Measurements from ENCODE around the gene MEIS3.
"Not testable (repeated sequence)": the region's sequence is repeated elsewhere in the genome, so short reads cannot be mapped to it uniquely, and the experiment has no call there.

Gene MEIS3

DNA sequence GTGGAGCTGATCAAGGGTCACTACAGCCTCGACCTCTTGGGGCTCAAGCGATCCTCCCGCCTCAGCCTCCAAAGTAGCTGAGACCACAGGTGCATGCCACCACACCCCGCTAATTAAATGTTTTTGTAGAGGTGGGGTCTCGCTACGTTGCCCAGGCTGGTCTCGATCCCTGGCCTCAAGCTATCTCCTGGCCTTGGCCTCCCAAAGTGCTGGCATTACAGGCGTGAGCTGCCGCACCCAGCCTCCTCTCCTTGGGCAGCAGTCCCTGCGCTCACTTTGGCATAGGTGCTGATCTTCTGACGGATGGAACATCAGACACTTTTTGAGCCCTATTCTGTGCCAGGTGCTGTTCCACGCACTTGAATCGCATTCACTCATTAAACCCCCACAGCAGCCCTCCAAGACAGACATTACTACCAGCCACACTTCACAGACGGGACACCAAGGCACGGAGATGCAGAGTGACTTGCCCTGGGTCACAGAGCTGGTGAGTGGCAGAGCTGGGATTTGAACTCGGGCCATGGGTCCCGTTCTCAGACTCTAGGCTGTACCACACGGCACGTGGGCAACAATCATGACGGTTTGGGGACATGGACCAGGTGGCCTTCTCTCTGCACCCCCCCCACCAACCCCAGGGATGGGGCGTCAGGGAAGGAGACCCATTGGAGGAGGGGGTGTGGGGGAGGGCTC lies 3.2 kb downstream of the MEIS3 start:
- no peak for DNase-seq (ENCODE audit: low read depth)

DNA sequence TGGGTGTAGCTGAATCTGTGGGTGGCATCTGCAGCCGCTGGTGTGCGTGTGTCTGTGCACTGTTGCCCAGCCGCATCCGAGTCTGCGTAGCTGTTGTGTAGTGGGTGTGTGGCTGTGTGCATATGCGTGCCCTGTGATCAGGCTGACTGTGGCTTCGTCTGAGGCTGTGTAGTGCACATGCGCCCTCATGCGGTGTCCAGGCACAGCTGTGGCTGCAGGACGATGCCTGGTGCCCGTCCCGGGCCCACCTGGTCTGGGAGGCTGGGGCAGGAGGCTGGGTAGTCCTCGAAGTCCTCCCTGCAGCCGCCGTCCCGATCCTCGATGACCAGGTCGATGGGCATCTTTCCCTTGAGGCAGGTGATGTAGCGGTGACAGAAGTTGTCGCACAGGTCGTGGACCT lies 4.9 kb downstream of the MEIS3 start:
- DNase-seq (ENCODE audit: low read depth) = no peak

DNA sequence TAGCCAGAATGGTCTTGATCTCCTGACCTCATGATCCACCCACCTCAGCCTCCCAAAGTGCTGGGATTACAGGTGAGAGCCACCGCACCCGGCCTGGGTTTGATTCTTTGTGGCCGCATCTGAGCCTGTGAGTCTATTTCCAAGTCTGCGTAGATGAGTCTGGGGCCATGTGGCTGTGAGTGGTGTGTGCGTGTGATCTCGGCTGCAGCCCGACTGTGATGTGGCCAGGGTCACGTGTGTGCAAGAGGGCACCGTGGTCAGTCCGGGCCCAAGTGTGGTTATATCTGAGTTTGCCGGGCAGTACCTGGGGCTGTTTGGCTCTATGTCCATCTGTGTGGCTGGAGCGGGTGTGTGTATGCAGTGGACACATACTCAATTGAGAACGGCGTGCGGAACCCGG lies 5.4 kb downstream of the MEIS3 start:
- no peak for DNase-seq (ENCODE audit: low read depth)

DNA sequence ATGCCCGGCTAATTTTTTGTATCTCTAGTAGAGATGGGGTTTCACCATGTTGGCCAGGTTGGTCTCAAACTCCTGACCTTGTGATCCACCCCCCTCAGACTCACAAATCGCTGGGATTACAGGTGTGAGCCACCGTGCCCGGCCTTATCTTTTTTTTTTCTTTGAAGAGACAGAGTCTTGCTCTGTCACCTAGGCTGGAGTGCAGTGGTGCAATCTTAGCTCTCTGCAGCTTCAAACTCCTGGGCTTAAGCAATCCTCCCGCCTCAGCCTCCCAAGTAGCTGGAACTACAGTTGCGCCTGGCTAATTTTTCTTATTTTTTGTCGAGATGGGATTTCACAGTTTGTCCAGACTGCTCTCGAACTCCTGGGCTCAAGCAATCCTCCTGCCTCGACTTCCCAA lies 7.6 kb downstream of the MEIS3 start:
- DNase-seq (ENCODE audit: low read depth) = not testable (repeated sequence)

DNA sequence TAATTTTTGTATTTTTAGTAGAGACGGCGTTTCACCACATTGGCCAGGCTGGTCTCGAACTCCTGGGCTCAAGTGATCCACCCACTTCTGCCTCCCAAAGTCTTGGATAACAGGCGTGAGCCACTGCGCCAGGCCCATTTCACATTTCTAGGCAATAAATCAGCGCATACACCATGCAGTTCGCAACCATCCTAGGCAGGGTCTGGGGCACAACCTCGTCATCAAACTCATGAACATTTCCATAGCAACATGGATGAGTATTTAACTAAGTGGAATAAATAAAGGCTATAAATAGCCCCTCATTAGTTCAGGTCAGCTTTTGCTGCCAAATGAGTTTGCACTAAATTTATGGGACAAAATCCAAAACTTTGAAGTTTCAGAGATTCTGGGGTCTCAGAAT lies 8.2 kb downstream of the MEIS3 start:
- DNase-seq (ENCODE audit: low read depth) = no peak

DNA sequence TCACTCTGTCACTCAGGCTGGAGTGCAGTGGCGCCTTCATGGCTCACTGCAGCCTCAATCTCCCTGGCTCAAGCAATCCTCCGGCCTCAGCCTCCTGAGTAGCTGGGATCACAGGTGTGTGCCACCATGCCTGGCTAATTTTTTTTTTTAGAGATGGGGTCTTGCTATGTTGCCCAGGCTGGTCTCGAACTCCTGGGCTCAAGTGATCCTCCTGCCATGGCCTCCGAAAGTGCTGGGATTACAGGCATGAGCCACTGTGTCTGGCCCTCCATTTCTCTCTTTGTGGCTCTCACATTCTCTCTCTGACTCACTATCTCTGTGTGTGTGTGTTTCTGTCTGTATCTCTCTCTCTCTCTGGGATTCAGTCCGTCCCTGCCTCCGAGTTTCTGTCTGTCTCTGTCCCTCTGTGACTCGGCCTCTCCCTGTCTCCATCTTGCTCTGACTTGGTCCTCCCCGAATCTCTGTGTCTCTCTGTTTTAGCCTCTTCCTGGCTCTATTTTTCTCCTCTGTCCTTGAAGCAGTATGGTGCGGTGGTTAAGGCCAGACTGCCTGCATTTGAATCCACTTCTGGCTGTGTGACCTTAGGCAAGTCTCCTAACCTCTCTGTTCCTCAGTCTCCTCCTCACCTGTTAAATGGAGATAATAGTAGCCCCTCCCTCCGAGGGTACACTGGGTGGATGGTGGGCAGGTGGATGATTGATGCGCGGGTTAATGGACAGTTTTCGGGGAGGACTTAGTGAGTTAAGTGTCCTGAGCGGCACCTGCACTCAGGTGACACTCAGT lies 11.0 kb downstream of the MEIS3 start:
- DNase-seq (ENCODE audit: low read depth) = no peak

DNA sequence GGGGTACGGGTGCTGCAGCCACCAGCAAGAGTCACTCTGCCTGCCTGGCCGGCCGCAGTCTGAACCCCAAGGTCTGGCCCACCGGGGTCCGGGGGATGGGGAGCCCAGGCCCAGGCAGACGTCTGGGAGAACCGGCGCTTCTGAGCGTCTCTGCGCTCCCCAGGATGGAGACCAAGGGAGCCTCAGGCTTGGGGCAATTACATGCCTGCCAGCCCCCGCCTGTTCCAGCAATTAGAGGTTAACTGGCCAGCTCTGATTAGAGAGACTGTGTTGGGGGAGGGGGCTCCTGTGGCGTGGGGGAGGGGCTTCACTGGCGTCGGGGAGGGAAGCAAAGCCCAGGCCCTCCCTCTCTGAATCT lies 11.9 kb downstream of the MEIS3 start:
- DNase-seq (ENCODE audit: low read depth) = no peak

DNA sequence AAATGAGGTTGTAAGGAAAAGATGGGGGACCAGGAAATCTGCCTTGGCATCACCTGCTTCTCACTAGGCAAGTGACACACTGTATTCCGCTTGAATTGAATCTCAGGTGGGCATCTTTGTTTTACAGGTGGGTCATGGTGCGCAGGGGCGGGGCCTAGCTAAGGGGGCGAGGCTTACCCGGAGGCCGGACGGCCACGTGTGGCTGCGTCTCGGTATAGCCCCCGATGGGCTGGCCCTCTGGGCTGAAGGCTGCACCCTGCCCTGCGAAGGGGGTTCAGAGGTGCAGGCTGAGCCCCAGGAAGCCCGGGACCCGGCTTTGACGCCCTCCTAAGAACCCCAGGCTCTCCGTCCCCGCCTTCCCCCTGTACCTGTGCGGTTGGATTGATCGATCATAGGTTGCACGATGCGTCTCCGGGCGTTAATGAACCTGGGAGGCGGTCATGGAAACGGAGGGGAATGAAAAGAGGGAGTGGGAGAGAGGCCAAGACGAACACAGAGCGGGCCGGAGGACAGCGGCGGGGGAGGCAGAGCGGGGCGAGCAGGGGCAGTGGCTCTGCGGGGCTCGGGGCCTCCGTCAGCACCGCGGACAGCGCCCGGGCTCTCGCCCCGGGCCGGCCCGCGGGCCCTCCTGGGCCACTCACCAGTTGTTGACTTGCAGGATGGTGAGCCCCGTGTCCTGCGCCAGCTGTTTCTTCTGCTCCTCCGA lies 12.5 kb downstream of the MEIS3 start:
- no peak for DNase-seq (ENCODE audit: low read depth)

DNA sequence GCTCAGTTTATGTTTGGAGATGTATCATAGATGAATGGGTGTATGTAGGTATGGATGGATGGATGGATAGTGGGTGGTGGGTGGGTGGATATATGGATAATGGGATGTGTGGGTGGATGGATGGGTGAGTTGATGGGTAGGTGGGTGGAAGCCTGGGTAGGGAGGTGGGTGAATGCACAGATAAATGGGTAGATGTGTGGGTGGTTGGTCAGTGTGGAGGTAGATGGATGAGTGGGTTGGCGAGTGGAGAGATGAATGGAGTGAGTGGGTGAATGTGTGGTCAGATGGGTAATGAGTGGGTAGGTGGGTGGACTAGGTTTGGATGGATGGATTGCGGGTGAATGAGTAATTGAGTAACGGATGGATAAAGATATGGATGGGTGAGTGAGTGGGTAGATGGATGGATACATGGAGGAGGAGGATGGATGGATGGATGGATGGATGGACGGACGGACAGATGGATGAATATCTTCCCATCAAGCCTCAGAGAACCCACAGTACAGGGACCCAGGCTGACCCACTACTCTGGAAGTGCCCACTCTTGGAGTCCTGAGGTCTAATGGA lies 13.4 kb downstream of the MEIS3 start:
- no peak for DNase-seq (ENCODE audit: low read depth)

DNA sequence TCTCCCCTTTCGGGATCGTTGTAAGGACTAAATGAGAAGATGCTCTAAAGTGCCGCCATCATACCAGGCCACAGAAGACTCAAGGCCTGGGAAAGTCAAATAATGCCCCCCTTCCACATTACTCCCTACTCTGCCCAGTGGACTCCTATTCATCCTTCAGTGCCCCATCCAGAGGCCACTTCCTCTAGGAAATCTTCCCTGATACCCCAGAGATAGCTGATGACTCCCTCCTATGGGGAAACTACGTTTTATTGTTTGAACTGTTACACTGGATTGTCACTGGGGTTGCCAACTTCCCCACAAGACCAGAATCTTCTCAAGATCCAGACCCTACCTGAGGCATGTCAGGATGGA lies 14.2 kb downstream of the MEIS3 start:
- no peak for DNase-seq (ENCODE audit: low read depth)

DNA sequence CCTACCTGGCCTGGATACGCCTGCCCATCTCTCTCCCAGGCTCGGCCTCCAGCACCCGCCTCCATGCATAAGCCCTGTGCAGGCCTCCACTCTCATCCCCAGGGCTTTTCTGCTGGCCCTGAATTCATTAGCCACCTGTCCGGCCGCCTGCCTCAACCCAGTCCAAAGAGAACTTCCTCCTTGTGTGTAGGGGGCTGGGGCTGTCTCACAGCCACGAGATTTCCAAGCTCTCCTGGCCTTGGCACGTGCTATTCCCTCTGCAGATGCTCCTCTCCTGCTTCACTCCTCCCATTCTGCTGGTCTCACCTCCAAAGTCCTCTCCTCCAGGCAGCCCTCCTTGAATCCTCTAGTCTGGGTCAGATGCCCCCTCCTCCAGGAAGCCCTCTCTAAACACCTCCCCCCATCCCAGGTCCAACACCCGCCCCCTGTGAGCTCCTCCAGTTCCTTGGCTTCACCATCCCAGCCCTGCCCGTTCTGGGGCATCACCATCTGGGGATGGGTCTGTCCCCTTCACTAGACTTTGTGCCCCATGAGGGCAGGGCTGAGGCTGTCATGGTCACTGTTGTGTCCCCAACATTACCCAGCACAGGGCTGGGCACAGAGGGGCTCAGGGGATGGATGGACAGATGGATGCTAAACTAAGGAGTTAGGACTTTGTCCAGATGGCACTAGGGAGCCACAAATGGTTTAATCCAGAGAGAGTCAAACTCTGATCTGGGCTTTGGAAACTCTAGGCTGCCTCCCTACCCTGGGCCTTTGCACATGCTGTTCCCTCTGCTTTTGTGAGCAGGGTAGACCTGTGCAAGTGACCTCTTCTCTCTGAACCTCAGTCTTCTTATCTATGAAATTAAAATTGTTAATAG lies 14.8 kb downstream of the MEIS3 start:
- no peak for DNase-seq (ENCODE audit: low read depth)

DNA sequence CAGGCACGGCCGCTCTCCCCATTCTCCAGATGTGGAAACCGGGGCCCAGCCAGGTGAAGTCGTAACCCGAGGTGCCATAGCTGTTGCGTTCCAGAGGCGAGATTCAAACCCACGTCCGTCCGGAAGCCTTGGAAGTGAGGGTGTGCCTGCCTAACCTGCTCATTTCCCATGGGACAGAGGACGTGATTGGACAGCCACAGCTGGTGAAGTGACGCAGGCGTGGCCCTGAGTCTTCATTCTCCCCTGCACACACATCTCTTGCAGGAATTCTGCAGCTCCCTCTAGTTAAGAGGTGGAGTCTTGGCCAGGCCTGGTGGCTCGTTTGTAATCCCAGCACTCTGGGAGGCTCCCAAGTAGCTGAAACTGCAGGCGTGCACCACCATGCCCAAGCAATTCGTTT lies 16.8 kb downstream of the MEIS3 start:
- no peak for DNase-seq (ENCODE audit: low read depth)

DNA sequence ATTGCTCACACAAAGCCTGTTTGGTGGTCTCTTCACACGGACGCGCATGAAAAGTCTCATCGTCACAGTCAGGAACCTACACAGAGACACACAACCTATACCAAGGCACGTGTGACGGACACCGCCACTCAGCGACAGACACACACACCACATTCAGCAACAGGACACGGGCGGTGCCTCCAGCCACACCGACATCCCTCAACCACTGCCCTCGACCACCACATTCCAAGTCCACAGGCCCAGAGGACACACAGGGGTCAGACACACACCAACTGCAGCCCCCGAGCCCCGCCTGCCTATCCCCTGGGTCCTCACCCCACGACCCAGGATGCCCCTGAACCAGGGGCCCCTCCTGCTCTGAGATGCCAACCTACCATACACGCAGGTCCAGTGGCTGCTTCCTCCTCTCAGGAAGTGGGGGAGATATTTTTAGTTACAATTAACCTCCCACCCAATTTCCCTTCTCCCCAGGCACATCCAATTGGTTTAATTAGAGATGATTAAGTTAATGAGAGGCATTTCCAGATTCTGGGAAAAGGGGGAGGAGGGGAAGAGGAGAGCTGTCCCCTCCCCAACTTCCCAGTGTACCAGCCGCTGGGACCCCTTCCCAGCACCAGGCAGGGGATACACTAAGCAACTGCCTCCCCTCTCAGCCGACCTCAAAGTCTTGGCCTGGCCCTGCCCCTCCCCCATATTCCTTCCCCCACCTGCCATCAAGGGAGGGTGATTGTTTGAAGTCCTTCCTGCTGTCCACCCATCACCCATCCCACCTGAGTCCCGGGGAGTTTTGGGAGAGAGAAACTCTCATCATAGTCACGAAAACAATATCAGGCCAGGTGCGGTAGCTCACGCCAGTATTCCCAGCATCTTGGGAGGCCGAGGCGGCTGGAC lies 20.4 kb downstream of the MEIS3 start:
- no peak for DNase-seq (ENCODE audit: low read depth)

DNA sequence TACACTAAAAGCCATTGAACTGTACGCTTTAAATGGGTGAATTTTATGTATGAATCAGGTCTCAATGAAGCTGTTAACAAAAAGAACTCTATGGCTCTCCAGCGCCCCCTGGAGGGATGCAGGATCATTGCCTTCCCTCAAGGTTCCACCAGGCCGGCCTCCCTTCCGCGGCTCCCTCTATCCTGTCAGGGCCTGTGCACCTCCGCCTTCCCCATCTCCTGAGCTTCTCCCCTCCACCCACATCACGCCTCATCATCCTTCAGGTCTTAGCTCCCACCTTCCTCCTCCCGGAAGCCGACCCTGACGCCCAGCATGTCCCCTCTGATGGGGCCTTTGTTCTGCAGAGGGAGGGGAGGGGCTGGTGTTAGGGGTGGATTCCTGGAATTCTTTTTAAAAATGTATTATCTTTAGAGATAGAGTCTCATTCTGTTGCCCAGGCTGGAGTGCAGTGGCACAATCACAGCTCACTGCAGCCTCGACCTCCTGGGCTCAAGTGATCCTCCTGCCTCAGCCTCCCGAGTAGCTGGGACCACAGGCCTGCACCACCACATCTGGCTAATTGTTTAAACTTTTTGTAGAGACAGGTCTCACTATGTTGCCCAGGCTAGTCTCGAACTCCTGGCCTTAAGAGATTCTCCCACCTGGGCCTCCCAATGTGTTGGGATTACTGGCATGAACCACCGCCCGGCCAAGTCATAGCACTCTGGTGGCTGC lies 27.7 kb downstream of the MEIS3 start:
- DNase-seq (ENCODE audit: low read depth) = peak; percentile 59

DNA sequence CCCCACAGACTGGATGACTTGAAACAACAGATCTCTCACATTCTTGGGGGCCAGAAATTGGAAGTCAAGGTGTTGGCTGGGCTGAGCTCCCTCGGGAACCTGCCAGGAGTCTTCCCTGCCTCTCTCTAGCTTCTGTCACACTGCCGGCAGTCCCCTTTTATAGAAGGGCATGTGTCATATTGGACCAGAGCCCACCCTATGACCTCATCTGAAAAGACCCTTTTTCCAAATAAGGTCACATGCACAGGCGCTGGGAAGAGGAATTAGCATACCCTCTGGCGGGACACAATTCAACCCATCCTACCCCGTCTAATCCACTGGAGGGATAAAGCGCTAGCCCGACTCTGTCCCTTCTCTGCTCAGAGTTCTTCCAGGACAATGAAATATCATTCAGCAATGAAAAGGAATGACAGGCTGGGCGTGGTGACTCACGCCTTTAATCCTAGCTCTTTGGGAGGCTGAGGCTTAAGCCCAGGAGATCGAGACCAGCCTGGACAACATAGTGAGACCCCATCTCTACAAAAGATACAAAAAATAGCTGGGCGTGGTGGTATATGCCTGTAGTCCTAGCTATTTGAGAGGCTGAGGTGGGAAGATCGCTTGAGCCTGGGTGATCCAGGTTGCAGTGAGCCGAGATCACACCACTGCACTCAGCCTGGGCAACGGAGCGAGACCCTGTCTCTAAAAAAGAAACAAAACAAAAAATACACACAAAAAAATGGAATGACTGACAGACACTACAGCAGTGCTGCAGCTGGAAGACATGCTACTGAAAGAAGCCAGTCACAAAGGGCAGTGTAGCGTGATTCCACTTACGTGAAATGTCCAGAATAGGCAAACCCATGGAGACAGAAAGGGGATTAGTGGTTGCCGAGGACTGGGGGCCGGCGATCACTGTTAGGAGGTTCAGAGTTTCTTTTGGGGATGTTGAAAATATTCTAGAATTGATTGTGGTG lies 28.5 kb downstream of the MEIS3 start:
- no peak for DNase-seq (ENCODE audit: low read depth)

DNA sequence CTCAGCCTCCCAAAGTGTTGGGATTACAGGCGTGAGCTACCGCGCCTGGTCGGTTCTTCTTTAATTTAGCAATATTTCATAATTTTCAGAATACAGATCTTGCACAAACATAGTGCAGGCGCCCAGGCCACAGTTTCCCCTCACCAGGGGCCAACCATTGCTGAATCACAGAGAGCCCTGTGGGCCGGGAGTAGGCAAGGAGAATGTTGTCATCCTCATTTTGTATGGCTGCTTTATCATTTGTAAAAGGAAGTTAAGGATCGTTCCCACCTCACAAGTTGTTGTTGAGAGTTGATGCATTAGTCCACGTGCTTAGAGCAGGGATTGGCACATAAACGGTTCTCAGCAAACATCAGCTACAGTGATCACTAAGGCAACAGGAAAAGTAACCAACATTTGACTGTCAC lies 30.2 kb downstream of the MEIS3 start:
- no peak for DNase-seq (ENCODE audit: low read depth)

DNA sequence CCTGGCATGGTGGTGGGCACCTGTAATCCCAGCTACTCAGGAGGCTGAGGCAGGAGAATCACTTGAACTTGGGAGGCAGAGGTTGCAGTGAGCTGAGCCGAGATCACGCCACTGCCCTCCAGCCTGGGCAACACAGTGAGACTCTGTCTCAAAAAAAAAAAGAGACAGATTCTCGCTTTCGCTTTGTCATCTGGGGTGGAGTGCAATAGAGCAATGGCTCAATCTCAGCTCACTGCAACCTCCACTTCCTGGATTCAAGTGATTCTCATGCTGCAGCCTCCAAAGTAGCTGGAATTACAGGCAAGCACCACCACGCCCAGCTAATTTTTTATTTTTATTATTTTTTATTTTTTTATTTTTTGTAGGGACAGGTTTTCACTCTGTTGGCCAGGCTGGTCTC lies 30.6 kb downstream of the MEIS3 start:
- DNase-seq (ENCODE audit: low read depth) = not testable (repeated sequence)

DNA sequence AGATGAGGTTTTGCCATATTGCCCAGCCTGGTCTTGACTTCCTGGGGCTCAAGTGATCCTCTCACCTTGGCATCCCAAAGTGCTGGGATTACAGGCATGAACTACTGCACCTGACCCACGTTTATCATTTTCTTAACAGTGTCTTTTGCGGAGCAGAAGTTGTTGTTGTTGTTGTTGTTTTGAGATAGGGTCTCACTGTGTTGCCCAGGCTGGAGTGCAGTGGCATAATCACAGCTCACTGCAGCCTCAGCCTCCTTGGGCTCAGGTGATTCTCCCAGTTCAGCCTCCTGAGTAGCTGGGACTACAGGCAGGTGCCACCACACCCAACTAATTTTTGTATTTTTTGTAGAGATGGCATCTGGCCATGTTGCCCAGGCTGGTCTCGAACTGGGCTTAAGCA lies 31.7 kb downstream of the MEIS3 start:
- not testable (repeated sequence) for DNase-seq (ENCODE audit: low read depth)

DNA sequence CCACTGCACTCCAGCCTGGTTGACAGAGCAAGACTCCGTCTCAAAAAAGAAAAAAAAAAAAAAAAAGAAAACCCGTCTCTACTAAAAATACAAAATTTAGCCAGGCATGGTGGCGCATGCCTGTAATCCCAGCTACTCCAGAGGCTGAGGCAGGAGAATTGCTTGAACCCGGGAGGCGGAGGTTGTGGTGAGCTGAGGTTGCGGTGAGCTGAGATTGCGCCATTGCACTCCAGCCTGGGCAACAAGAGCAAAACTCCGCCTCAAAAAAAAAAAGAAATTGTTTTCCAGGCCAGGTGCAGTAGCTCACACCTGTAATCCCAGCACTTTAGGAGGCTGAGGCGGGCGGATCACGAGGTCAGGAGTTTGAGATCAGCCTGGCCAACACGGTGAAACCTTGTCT lies 32.7 kb downstream of the MEIS3 start:
- not testable (repeated sequence) for DNase-seq (ENCODE audit: low read depth)
